IPS DF 4.7 (cell line): Measurements from ENCODE around the gene CBX7.

Experiments
- DNase-seq: peaks from one replicate; pipeline ENCODE4 v3.0.0-alpha.2; 2013; ENCODE audit warnings: low spot score; ENCODE audit errors: extremely low read depth

Gene CBX7

GRCh38 chr22:39148026-39148726 lies 4.3 kb downstream of the CBX7 start:
- no peak for DNase-seq

DNA sequence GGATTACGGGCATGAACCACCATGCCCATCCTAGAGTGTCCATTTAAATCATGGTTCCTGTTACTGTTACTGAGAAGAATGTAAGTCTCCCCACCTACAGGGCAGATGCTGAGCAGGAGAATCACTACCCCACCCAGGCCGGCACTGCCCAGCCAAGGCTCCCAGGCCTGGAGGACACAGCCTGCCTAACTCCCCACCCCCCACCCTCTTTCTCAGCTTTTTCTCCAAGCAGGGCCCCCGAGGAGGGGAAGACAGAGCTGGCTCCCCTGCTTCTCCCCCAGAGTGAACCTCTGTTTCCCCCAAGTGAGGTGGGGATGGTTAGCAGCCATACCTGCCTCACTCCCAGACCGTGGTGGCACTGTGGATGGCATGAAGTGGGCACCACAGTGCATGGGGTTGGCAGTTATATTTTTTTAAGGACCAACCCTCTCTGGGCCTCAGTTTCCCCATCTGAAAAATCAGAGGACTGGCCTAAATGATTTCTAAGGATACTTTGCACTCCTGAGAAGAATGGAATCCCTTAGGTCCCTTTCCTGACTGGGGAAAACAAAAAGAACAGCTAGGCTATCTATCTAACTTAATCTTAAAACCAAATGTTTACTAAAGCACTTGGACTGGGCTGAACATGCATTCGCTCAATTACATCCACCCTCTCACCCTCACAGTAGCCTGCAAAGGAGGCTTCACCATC lies 5.0 kb downstream of the CBX7 start:
- DNase-seq, result no peak

GRCh38 chr22:39146256-39147101 lies 6.0 kb downstream of the CBX7 start:
- DNase-seq, result no peak

DNA sequence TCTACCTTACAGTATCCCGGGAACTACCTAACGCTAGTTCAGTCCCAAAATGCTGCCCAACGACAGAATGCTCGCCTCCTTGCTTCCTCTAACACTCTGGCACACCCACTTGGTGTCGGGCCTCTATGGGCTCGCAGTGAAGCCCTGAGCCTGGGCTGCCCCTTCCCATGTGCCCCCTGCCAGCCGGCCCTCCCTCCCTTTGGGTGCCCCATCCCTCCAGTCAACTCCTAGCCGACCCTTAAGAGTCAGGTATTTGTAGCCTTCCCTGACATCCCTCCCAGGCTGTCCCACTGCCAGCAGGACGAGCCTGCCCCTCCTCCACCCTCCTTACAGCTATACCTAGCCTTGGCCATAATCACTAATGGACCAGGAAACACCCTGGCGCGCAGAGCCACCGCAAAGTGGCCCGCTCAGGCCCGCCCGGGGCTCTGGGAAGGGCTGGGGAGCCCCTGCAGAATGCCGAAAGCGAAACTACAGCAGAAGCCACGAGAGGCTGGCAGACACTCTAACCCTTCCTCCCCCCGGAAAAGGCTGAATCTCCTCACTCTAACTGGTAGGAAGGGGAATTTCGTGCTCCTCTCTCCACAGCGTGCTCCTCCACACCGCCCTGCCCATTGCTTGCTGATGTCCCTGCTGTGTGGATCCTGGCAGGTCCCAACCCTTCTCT lies 8.2 kb downstream of the CBX7 start:
- no peak for DNase-seq

- no peak for DNase-seq
Measured at GRCh38 chr22:39142088-39142680, 10.3 kb downstream of the CBX7 start.

DNA sequence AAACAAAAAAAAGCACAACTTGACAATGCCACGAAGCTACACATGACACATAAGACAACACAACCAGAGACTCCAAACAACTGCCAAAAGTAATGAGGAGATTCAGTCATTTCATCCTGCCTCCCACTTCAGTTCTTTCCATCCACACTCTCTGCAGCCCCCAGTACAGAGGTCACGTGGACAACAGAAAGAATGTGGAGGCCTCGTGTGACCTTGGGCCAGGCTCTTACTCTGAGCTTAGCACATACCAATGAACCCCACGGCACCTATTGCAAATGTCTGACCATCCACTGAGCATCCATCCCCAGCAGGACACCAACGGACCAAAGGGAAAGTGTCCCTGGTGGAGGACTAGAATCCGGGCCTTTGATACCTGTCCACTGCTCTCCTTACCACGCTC lies 12.5 kb downstream of the CBX7 start:
- no peak for DNase-seq

GRCh38 chr22:39138357-39138997 lies 14.0 kb downstream of the CBX7 start:
- no peak for DNase-seq

DNA sequence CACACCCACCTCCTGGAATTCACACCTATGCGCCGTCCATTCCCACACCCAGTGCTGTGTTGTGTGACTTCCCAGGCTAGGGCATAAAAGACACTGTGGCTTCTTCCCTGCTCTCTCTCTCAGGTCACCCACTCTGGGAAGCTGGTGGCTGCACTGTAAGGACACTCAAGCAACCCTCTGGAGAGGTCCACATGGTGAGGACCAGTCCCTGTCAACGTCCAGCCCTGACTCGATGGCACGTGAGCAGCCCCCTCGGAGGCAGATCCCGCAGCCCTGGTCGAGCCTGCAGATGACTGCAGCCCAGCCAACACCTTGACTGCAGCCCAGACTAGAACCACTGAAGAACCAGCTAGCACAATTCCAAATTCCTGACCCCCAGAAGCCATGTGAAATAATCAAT lies 16.2 kb downstream of the CBX7 start:
- DNase-seq, result no peak

- no peak for DNase-seq
Measured at GRCh38 chr22:39135092-39135896, 17.2 kb downstream of the CBX7 start.

GRCh38 chr22:39134366-39135091 lies 18.0 kb downstream of the CBX7 start:
- DNase-seq, result no peak

- no peak for DNase-seq
Measured at GRCh38 chr22:39133871-39134270, 18.6 kb downstream of the CBX7 start.

DNA sequence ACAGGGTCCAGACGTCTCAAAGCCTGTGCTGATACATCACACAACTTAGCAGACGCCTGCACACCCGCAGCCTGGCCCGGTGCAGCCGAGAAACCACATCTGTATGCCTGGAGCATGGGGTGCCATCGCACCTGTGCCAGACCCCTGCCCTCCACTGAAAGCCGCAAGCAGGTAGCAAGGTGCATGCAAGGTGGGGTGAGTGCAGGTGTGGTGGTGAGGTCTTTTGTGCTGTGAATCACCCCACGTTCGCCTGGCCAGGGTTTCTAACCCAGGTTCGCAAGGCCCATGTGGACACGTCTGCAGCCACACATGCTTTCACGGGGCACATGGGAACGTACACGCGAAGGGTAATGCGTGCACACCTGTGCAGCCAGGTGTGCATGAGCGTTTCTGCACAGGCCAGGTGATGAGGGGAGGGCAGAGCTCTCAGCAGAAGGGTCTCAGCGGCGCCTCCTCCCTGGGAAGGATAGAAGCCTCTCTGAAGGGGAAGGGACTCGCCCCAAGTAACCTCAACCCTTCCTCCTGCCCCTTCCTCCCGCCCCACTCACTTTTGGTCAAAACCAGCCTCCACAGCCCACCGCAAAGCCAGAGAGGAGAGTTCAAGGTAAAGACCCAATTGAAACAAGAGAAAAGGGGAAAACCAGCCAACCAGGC lies 19.5 kb downstream of the CBX7 start:
- no peak for DNase-seq

- no peak for DNase-seq
Measured at GRCh38 chr22:39132281-39132680, 20.2 kb downstream of the CBX7 start.

DNA sequence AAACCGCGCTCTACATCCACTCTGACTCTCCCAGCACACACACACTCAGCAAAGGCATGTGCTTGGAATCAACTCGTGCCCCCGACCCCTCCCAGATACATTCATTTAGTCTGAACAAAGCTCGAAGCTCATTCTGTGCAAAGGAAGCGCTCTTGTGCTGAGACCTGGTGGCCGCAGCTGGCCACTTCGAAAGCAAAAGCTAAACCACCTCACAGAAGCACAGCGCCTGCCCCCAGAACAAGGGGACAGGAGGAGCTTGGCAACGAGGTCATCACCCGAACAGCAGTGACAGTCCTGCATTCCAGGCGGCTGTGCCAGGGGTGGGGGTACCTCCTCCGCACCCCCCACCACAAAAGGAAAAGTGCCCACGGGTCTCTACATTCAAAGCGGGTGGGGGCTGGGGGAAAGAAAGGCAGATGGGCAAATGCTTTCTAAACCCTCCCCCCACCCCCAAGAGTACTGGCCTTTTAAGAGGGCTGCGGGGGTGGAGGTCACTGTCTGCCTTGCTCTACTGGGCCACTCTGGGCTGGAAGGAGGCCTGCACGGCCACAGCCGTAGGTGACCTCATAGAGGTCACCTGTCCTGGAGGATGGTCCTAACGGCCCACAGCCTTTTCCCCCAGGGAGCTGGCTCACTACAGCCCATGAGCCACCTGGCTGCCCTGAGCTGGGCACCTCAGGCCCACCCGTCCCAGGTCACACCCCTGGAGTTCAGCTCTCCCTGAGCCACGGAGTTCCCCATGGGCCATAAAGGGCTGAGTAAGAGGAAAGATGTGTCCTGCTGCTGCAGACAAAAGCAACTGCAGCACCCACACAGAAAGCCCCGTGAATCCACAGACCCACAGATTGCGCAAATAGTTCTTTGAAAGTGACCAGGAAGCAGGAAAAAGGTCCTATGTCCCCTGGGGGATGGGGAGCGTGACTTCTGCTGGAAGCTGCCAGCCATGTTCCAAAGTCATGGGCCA lies 21.3 kb downstream of the CBX7 start:
- no peak for DNase-seq

DNA sequence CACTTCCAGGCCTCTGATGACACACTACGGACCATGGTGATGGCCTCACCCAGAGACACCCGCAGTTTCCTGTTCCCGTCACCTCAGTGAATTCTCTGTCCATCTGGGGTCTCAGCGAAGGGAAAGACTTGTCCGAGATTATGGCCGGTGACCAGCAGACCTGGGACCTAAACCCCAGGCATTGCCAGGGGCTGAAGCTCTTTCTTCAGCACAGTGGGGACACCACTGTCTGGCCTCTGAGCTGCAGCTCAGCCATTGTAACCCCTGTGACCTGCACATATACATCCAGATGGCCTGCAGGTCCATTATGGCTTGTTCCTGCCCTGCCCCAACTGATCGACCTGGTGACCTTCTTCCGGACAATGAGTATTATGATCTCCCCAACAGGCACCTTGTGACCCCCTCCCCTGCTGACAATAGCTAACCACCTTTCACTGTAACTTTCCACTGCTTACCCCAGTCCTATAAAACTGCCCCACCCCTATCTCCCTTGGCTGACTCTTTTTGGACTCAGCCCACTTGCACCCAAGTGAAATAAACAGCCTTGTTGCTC lies 22.3 kb downstream of the CBX7 start:
- no peak for DNase-seq

GRCh38 chr22:39129746-39130145 lies 22.7 kb downstream of the CBX7 start:
- DNase-seq, result no peak

- DNase-seq, result no peak
Measured at GRCh38 chr22:39129081-39129480, 23.4 kb downstream of the CBX7 start.
